Fibroblast of the aortic adventitia (primary cell): Measurements from ENCODE around the gene OTOS. TPM values are rescaled to one million over a fixed set of nuclear protein-coding genes. Genes with fewer than 3 reads are reported as not detected.

Experiments
- DNase-seq: peaks from one replicate; pipeline ENCODE4 v3.0.0-alpha.2; 2010; ENCODE audit warnings: low read depth
- H3K4me3 ChIP-seq: 2 replicates; pipeline ENCODE4 v1.5.1; 2011; ENCODE audit warnings: low read depth, mild to moderate bottlenecking, control low read depth, low read length, moderate library complexity
- total RNA-seq: library from RNA; depleted of rRNA; stranded (reverse); fragments of >200 nt; gene quantifications from 2 replicates; pipeline ENCODE4 v1.2.3, GENCODE V29; 2012; ENCODE audit warnings: low replicate concordance
- TF ChIP-seq, protein P1 (sequence below): IDR thresholded peaks from 2 replicates; pipeline ENCODE4 v1.5.1; 2011; ENCODE audit warnings: mild to moderate bottlenecking, low read length, control low read depth, inconsistent platforms; ENCODE audit not compliant: insufficient read depth

OTOS gene
- total RNA-seq, 1 donor, result not detected

DNA sequence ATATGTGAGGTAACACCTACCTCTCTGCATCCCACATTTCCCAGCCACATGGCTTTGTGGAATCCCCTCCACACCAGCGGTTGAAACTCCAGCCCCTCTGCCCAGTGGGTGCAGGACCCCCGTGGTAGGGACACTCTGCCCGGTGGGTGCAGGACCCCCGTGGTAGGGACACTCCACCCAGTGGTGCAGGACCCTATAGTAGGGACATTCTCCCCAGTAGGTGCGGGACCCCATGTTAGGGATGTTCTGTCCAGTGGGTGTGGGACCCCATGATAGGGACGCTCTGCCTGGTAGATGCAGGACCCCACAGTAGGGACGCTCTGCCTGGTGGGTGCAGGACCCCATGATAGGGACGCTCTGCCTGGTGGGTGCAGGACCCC, 15.8 kb downstream of the OTOS start:
- TF ChIP-seq, protein P1, sequence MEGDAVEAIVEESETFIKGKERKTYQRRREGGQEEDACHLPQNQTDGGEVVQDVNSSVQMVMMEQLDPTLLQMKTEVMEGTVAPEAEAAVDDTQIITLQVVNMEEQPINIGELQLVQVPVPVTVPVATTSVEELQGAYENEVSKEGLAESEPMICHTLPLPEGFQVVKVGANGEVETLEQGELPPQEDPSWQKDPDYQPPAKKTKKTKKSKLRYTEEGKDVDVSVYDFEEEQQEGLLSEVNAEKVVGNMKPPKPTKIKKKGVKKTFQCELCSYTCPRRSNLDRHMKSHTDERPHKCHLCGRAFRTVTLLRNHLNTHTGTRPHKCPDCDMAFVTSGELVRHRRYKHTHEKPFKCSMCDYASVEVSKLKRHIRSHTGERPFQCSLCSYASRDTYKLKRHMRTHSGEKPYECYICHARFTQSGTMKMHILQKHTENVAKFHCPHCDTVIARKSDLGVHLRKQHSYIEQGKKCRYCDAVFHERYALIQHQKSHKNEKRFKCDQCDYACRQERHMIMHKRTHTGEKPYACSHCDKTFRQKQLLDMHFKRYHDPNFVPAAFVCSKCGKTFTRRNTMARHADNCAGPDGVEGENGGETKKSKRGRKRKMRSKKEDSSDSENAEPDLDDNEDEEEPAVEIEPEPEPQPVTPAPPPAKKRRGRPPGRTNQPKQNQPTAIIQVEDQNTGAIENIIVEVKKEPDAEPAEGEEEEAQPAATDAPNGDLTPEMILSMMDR, result no peak
- no peak for DNase-seq
- no peak overlapping the region for H3K4me3 ChIP-seq

DNA sequence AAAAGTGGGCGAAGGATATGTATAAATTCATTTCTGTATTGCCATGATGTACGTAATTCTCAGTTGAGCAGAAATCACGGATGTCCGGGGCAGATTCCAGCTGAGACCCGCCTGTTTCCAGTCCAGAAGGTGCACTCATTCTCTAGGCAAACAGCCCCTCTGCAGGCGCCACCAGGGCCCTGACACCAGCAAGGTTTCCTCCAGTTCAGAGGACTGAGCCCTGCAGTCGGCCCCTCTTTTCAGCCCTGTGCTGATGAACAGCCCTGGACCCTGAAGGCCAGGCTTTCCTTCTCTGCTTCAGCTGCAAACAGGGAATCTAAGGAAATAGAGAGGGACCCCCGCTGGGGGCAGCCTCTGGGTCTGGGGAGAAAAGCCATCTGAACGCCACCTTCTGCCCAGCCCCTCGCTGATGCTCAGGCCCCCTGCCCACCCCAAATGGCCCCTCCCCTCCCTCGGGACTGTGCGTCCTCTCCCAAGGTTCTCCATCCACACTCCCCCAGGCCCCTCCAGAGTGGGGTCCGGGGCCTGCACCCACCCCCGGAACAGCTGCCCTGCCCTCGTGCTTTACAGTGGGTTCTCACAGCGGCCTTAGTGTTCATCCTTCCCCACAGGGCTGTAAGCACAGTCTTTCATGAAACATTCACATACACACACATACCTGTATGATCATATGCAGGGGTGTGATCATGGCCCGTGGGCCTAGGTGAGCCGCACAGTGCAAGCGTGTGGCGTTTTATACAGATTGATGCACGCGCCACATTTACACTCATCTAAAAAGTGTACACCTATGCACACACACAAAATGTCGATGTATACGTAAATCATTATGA, 16.4 kb downstream of the OTOS start:
- H3K4me3 ChIP-seq, result no peak overlapping the region
- TF ChIP-seq, protein P1, result no peak
- DNase-seq, result no peak

DNA sequence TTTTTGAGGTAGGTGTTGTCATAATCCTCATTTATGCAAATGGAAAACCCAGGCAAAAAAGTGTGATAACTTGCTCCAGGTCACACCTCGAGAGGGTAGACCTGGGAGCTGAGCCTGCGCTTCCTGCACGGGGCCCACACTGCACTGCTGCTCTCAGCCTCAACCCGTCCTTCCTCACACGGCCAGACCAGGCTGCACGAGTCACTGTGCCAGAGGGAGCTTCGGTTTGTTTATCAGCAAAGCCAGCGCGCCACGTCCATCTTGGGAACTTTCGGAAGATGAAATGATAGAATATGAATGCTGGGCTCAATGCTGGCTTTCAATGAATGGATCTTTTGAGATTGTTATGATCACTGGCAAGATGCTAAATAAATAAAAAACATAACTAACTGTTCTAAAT, 18.8 kb downstream of the OTOS start:
- no peak for DNase-seq
- H3K4me3 ChIP-seq, result no peak overlapping the region
- TF ChIP-seq, protein P1, result no peak

DNA sequence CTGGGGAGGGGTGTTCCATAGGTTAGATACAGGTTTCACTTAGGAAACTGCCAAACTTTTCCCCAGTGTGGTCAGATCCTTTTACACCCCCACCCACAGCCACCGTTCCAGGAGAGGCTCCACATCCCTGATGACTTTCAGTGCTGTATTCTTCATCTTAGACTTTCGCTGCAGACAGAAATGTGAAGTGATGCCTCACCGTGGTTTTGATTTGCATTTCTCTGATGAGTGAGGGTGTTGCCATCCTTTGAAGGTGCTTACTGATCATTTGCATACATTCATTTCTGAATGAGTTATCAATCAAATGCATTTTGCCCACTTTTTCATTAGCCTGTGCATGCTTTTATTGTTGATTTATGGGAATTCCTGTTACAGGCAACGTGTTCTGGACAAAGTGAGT, 19.3 kb downstream of the OTOS start:
- no peak for DNase-seq
- TF ChIP-seq, protein P1, result no peak
- H3K4me3 ChIP-seq, result no peak overlapping the region

DNA sequence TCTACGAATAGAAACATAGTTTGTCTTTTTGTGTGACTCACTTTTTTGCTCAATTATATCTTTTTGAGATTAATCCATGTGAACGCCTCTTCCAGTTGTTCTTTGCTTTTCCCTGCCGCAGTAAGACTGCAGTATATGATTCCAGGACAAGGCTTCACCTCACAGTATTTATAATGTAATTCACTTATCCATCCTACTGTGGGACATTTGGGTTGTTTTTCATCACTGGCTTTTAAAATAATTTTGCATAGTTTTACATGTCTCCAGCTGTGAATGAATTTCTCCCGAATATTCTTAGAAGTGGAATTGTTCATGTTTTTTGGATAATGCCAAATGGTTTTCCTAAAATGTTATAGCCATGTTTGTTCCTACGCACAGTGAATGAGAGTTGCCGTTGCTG, 26.2 kb downstream of the OTOS start:
- no peak for DNase-seq
- H3K4me3 ChIP-seq, result no peak overlapping the region
- TF ChIP-seq, protein P1, result no peak

DNA sequence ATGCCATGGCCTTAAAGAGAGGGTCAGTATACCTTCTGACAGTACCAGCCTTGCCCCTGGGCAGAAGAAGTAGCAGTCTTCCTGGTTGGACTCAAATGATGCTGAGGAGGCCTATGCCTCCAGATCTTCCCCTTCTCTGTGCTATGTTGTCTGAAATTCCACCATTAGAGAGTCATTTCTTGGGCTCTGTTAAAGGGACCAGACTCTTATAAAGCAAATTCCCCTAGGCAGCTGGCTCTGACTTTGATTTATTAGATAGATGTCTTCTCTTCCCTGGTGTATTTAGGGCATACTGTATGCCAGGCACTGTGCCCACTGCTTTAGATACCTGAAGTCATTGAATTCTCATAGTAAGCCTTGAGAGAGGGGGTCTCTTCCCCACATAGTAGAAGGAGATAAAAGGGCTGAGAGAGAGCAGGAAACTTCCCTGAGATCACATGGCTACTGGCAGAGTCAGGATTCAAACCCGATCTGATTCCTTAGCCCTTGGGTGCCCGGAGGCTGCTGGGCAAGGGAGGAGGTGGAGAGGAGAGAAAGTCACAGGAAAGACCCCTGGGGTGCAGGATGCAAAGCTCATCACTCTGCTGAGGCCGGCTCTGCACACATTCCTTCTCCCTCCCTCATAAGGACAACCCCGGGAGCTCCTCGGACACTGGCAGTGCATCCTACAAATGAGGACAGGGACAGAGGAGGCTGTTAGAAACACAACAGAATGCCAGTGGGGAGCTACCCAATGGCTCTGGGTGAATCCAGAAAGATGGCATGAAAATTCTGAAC, 27.4 kb downstream of the OTOS start:
- TF ChIP-seq, protein P1, result no peak
- DNase-seq, result no peak
- H3K4me3 ChIP-seq, result no peak overlapping the region
